K562 (cell line): Measurements from ENCODE around the gene RBM17. TPM values are rescaled to one million over a fixed set of nuclear protein-coding genes. Genes with fewer than 3 reads are reported as not detected.

Experiments
- ATAC-seq: fragments of 200-7000 bp; cut with Tn5 transposase; 3 replicates; pipeline ENCODE4 v1.9.1; 2020; ENCODE audit warnings: moderate library complexity
- BruUV-seq: library from RNA; stranded (reverse); fragments of 400-500 nt; replicated peaks from 2 replicates; lab custom pipeline; 2021; lab: Mats Ljungman, UMichigan
- CTCF ChIA-PET: fragments of 300-600 bp; formaldehyde crosslinking; extraction: SDS; loops from one replicate; lab custom pipeline; 2021; ENCODE audit warnings: low intra/inter-chr PET ratio; lab: Yijun Ruan, JAX
- POLR2A ChIA-PET: fragments of 300-600, 350-650 bp; sonication (Branson Sonifier 250); formaldehyde crosslinking; extraction: SDS; loops from one replicate; lab custom pipeline; 2021; ENCODE audit warnings: antibody characterized with exemption, inconsistent platforms; lab: Yijun Ruan, JAX
- DNase-seq, 4 experiments: peaks; one replicate each; pipeline versions ENCODE4 v3.0.0 to v3.0.0-alpha.2; 2011 to 2018; ENCODE audit warnings: low spot score in 3 of 4, mixed read lengths in 3 of 4; ENCODE audit errors: extremely low read depth in 1 of 4
- FAIRE-seq: peaks from 2 replicates; lab custom pipeline; 2011; peaks lifted over from hg19 to GRCh38; lab: Jason Lieb, UNC
- H2AFZ ChIP-seq: 2 replicates; pipeline ENCODE4 v1.6.0; 2011; ENCODE audit warnings: low read depth, low read length, control low read depth, inconsistent platforms
- H3K27ac ChIP-seq: fragments of 200-600 bp; 3 replicates; pipeline ENCODE4 v1.8.0; 2011; ENCODE audit warnings: low read depth, mild to moderate bottlenecking, control low read depth, inconsistent platforms, low read length, moderate library complexity, mixed read lengths; ENCODE audit errors: extremely low read depth
- H3K27me3 ChIP-seq, 2 experiments: fragments of 300-600 bp in 1 of 2; 2 replicates in 1 of 2; 3 replicates in 1 of 2; pipeline versions ENCODE4 v1.6.0 to v1.8.0; 2011; ENCODE audit warnings: inconsistent platforms in 2 of 2, low read length in 2 of 2, mild to moderate bottlenecking in 1 of 2, mixed read lengths in 1 of 2, moderate library complexity in 1 of 2; ENCODE audit not compliant: control insufficient read depth in 2 of 2, insufficient read depth in 2 of 2
- H3K36me3 ChIP-seq: fragments of 300-600 bp; 3 replicates; pipeline ENCODE4 v1.8.0; 2011; ENCODE audit warnings: mild to moderate bottlenecking, low read length, inconsistent platforms; ENCODE audit not compliant: control insufficient read depth, insufficient read depth
- H3K4me1 ChIP-seq, 2 experiments: fragments of 200-600 bp in 1 of 2; replicated peaks in 1 of 2; 2 replicates in 1 of 2; 3 replicates in 1 of 2; pipeline versions ENCODE4 v1.5.1 to v1.8.0; 2011; ENCODE audit warnings: inconsistent platforms in 2 of 2, low read length in 2 of 2, mild to moderate bottlenecking in 1 of 2, mixed read lengths in 1 of 2, moderate library complexity in 1 of 2; ENCODE audit not compliant: control insufficient read depth in 2 of 2, insufficient read depth in 2 of 2
- H3K4me2 ChIP-seq: 2 replicates; pipeline ENCODE4 v1.6.1; 2011; ENCODE audit warnings: low read length, control low read depth, inconsistent platforms, mixed read lengths; ENCODE audit not compliant: insufficient read depth
- H3K4me3 ChIP-seq: fragments of 200-600 bp; sonication (generic), shearing (Covaris generic); 2 replicates; pipeline ENCODE4 v1.5.1; 2016; ENCODE audit warnings: control low read depth, inconsistent platforms
- H3K79me2 ChIP-seq: fragments of 200-600 bp; 3 replicates; pipeline ENCODE4 v1.8.0; 2011; ENCODE audit warnings: low read length, inconsistent platforms; ENCODE audit not compliant: control insufficient read depth, insufficient read depth
- H3K9ac ChIP-seq, 2 experiments: 2 replicates each; pipeline versions ENCODE4 v1.6.0 to v1.6.1; 2011; ENCODE audit warnings: low read depth in 2 of 2, low read length in 2 of 2, control low read depth in 1 of 2, inconsistent platforms in 1 of 2, mild to moderate bottlenecking in 1 of 2, mixed read lengths in 1 of 2; ENCODE audit not compliant: insufficient read depth in 1 of 2
- H3K9me1 ChIP-seq: one replicate; pipeline ENCODE4 v1.6.0; 2011; ENCODE audit warnings: inconsistent platforms, mild to moderate bottlenecking, low read length, moderate library complexity; ENCODE audit not compliant: control insufficient read depth, insufficient read depth
- H3K9me3 ChIP-seq: replicated peaks from 2 replicates; pipeline ENCODE4 v1.5.1; 2011; ENCODE audit warnings: low read depth, low read length, inconsistent platforms; ENCODE audit not compliant: control insufficient read depth, insufficient read depth
- H4K20me1 ChIP-seq: replicated peaks from 2 replicates; pipeline ENCODE4 v1.6.1; 2011; ENCODE audit warnings: low read length, inconsistent platforms, mixed read lengths; ENCODE audit not compliant: control insufficient read depth, insufficient read depth
- ARID2 ChIP-seq: fragments of 450-650 bp; IDR thresholded peaks from 2 replicates; pipeline ENCODE4 v1.6.1; 2017; ENCODE audit warnings: antibody characterized with exemption, mild to moderate bottlenecking
- CTBP1 ChIP-seq: fragments of 450-650 bp; IDR thresholded peaks from 2 replicates; pipeline ENCODE4 v1.6.1; 2016; ENCODE audit warnings: borderline replicate concordance
- MAZ ChIP-seq, 2 experiments: fragments of 450-650 bp in 1 of 2; sonication (generic) in 1 of 2; formaldehyde crosslinking; IDR thresholded peaks in 1 of 2; conservative IDR thresholded peaks in 1 of 2; 2 replicates each; pipeline versions ENCODE4 v1.4.0 to v1.5.0; 2020; ENCODE audit warnings: mild to moderate bottlenecking in 1 of 2, missing genetic modification reagents in 1 of 2
- NFYB ChIP-seq: IDR thresholded peaks from 2 replicates; pipeline ENCODE4 v1.6.1; 2011; ENCODE audit warnings: mild to moderate bottlenecking, moderate library complexity; ENCODE audit not compliant: insufficient read length; ENCODE audit errors: extremely low read depth
- NR2C2 ChIP-seq, 2 experiments: fragments of 200-800 bp in 1 of 2; sonication (Bioruptor generic) in 1 of 2; sonication (generic) in 1 of 2; formaldehyde crosslinking in 1 of 2; IDR thresholded peaks; 2 replicates each; pipeline versions ENCODE4 v1.6.1 to v1.8.0; 2016 to 2022; ENCODE audit warnings: mild to moderate bottlenecking in 1 of 2, missing compliant biosample characterization in 1 of 2, missing genetic modification characterization in 1 of 2, missing genetic modification reagents in 1 of 2
- SMC3 ChIP-seq: conservative IDR thresholded peaks from 2 replicates; pipeline ENCODE4 v1.6.1; 2011; ENCODE audit warnings: low read depth, low read length, improper control_type of control experiment; ENCODE audit not compliant: insufficient read depth
- ZNF253 ChIP-seq: fragments of 250-450 bp; sonication (Bioruptor Pico); conservative IDR thresholded peaks from 2 replicates; pipeline ENCODE4 v1.6.1; 2021; ENCODE audit warnings: mild to moderate bottlenecking
- WGBS: fragments of 100-300 bp; shearing (Covaris generic); methylation state at CpG from one replicate; pipeline ENCODE4 v1.1.6; 2016; ENCODE audit warnings: low coverage, mixed read lengths; ENCODE audit not compliant: insufficient coverage; ENCODE audit errors: missing lambda C conversion rate; 5-methylcytosine and 5-hydroxymethylcytosine counted together
- in situ Hi-C: fragments of 300-500 bp; cut with MboI; formaldehyde crosslinking; loops from 4 replicates; pipeline ENCODE4 v1.15.0; 2018; ENCODE audit warnings: inconsistent platforms, mixed read lengths
- intact Hi-C: fragments of 100-400 bp; cut with micrococcal nuclease; formaldehyde crosslinking; loops from 2 replicates; pipeline ENCODE4 v1.14.2; 2022
- polyA plus RNA-seq, 8 experiments: library from polyadenylated mRNA; depleted of rRNA in 4 of 8; stranded (reverse) in 5 of 8; unstranded in 3 of 8; fragments of >200 nt; fragmentation: Nextera tagmentation in 2 of 8; fragmentation: Illumina TruSeq in 1 of 8; extraction: Ambion mirVana in 2 of 8; extraction: Trizol in 1 of 8; gene quantifications; 2 replicates each; pipeline versions ENCODE4 v1.2.1 to v1.2.3, GENCODE V29; 2011 to 2014; ENCODE audit warnings: inconsistent platforms in 1 of 8, missing spikeins in 1 of 8
- total RNA-seq, 7 experiments: library from RNA; depleted of rRNA in 6 of 7; stranded (reverse); fragments of >200 nt in 6 of 7; fragmentation: Illumina TruSeq in 2 of 7; extraction: Trizol in 2 of 7; gene quantifications; 2 replicates each; pipeline versions ENCODE4 v1.2.1 to v1.2.3, GENCODE V29; 2011 to 2021; ENCODE audit warnings: low replicate concordance in 1 of 7
- TF ChIP-seq, protein P1 (sequence below), 3 experiments: IDR thresholded peaks in 2 of 3; conservative IDR thresholded peaks in 1 of 3; 2 replicates each; pipeline ENCODE4 v1.5.1; 2011 to 2012; ENCODE audit warnings: low read length in 3 of 3, mild to moderate bottlenecking in 3 of 3, control low read depth in 2 of 3, improper control_type of control experiment in 1 of 3, inconsistent platforms in 1 of 3, low read depth in 1 of 3, mixed read lengths in 1 of 3, moderate library complexity in 1 of 3; ENCODE audit not compliant: insufficient read depth in 2 of 3
- TF ChIP-seq, protein P2 (sequence below): sonication (generic); formaldehyde crosslinking; IDR thresholded peaks from 2 replicates; pipeline ENCODE4 v1.8.0; 2023; ENCODE audit warnings: mild to moderate bottlenecking, missing genetic modification reagents
- TF ChIP-seq, protein P3 (sequence below): fragments of 450-650 bp; formaldehyde crosslinking; IDR thresholded peaks from 2 replicates; pipeline ENCODE4 v1.4.0; 2020; ENCODE audit warnings: mild to moderate bottlenecking, moderate library complexity
- TF ChIP-seq, protein P4 (sequence below): fragments of 250-450 bp; sonication (Bioruptor Pico); IDR thresholded peaks from 2 replicates; pipeline ENCODE4 v1.9.0; 2021; ENCODE audit warnings: mild to moderate bottlenecking

Gene RBM17
- total and polyA plus RNA-seq, 9 of the 15 experiments (the other 6 are each of a cell fraction or from before 2014, with no cell fraction given) = 23.6 to 217 (median 124) TPM

DNA sequence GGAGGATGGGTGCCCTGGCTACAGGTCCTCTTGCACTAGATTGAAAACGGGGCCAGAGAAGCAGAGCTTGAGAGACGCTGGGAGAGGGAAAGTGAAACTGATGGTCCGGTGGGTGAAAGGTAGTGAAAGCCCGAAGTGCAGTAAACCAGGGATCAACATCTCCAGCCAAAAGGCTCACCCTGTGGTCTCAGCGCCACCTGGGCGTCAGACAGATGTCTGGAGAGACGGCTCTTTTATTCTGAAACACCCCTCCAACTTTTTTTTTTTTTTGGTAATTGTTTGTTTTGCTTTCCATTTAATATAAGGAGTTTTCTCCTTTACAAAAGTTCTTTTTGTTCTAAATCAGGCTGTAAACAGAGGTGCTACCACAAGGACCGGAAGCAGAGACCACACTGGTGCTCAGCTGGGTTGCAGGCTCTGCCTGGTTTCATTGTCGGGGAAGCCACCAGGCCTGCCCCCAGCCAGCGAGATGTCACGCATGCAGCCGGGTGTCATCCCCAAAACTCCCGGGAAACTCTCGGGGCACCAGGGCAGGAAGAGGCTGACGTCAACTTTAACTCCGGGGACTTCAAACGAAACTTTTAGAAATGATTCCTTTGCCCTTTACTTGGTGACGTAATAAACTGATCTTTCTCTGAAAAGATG, 37.9 kb upstream of the RBM17 start:
- Histone ChIP-seq H3K9me1 (no peaks in the 10 kb centered on the region), H3K79me2 (no peaks in the 10 kb centered on the region), H3K27me3 (peaks cover 7 to 22% of the 10 kb centered on the region in 2 experiments; a peak in 4 of 5 replicates), H4K20me1 (peaks cover 5% of the 10 kb centered on the region; the same call in 1 of the 2 replicates), H3K4me1 (peaks cover 10 to 14% of the 10 kb centered on the region in 2 experiments), H3K27ac (no peak overlapping the region), H2AFZ (peak overlapping the region; percentile 72), H3K4me2 (peak overlapping the region; percentile 65), H3K9me3 (no peaks in the 10 kb centered on the region), H3K36me3 (no peaks in the 10 kb centered on the region), H3K9ac (peak overlapping the region in 1 of 2 experiments; percentile 28; a peak in 1 of 4 replicates), H3K4me3 (no peak overlapping the region)
- no TSS peak for BruUV-seq
- DNase-seq (peak; percentile 23 to 61 (median 50)), ATAC-seq (peak; percentile 85), FAIRE-seq (peak; percentile 76)
- in situ Hi-C loops = no loop called here
- WGBS = 11% methylated on average over 18 of the region's 18 CpGs
- intact Hi-C loops = loop anchor here (1.0 kb wide), 2 partner anchors 37 to 102 kb away; no protein-coding TSS in a partner anchor
- POLR2A ChIA-PET = interaction anchor here (0.6 to 3.3 kb wide), 4 partner anchors 13 to 1326 kb away, joined by 3 to 7 read pairs (median 4); no protein-coding TSS in a partner anchor
- CTCF ChIA-PET = interaction anchor here (0.6 to 2.1 kb wide), 4 partner anchors 38 to 1202 kb away, joined by 3 to 13 read pairs (median 7); no protein-coding TSS in a partner anchor
- TF ChIP-seq ZNF253 (CRISPR knock-in tag) (no peak), ARID2 (peak; percentile 70), SMC3 (peak; percentile 61), NFYB (no peak), NR2C2 (CRISPR knock-in tag; IDR thresholded peaks at IDR 0.05) (no peak), NR2C2 (tag; IDR thresholded peaks at IDR 0.05) (peak; percentile 55), CTBP1 (peak; percentile 34; the same call in 1 of the 2 replicates), MAZ (CRISPR knock-in tag; conservative IDR thresholded peaks at IDR 0.05 in 1 of 2, IDR thresholded peaks at IDR 0.05 in 1 of 2) (0 out of 4 replicates have a peak, but pooled peaks of 1 of the 2 experiments have one; percentile 12)
- TF ChIP-seq, protein P1, sequence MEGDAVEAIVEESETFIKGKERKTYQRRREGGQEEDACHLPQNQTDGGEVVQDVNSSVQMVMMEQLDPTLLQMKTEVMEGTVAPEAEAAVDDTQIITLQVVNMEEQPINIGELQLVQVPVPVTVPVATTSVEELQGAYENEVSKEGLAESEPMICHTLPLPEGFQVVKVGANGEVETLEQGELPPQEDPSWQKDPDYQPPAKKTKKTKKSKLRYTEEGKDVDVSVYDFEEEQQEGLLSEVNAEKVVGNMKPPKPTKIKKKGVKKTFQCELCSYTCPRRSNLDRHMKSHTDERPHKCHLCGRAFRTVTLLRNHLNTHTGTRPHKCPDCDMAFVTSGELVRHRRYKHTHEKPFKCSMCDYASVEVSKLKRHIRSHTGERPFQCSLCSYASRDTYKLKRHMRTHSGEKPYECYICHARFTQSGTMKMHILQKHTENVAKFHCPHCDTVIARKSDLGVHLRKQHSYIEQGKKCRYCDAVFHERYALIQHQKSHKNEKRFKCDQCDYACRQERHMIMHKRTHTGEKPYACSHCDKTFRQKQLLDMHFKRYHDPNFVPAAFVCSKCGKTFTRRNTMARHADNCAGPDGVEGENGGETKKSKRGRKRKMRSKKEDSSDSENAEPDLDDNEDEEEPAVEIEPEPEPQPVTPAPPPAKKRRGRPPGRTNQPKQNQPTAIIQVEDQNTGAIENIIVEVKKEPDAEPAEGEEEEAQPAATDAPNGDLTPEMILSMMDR (IDR thresholded peaks at IDR 0.05 in 2 of 3, conservative IDR thresholded peaks at IDR 0.05 in 1 of 3; ENCODE audit: insufficient read depth in 2 of 3, low read depth in 1 of 3, low read length in 3 of 3) = peak; percentile 59 to 82 (median 65); a peak in 5 of 6 replicates
- TF ChIP-seq, protein P2, sequence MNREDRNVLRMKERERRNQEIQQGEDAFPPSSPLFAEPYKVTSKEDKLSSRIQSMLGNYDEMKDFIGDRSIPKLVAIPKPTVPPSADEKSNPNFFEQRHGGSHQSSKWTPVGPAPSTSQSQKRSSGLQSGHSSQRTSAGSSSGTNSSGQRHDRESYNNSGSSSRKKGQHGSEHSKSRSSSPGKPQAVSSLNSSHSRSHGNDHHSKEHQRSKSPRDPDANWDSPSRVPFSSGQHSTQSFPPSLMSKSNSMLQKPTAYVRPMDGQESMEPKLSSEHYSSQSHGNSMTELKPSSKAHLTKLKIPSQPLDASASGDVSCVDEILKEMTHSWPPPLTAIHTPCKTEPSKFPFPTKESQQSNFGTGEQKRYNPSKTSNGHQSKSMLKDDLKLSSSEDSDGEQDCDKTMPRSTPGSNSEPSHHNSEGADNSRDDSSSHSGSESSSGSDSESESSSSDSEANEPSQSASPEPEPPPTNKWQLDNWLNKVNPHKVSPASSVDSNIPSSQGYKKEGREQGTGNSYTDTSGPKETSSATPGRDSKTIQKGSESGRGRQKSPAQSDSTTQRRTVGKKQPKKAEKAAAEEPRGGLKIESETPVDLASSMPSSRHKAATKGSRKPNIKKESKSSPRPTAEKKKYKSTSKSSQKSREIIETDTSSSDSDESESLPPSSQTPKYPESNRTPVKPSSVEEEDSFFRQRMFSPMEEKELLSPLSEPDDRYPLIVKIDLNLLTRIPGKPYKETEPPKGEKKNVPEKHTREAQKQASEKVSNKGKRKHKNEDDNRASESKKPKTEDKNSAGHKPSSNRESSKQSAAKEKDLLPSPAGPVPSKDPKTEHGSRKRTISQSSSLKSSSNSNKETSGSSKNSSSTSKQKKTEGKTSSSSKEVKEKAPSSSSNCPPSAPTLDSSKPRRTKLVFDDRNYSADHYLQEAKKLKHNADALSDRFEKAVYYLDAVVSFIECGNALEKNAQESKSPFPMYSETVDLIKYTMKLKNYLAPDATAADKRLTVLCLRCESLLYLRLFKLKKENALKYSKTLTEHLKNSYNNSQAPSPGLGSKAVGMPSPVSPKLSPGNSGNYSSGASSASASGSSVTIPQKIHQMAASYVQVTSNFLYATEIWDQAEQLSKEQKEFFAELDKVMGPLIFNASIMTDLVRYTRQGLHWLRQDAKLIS (CRISPR knock-in tag) = no peak
- TF ChIP-seq, protein P3, sequence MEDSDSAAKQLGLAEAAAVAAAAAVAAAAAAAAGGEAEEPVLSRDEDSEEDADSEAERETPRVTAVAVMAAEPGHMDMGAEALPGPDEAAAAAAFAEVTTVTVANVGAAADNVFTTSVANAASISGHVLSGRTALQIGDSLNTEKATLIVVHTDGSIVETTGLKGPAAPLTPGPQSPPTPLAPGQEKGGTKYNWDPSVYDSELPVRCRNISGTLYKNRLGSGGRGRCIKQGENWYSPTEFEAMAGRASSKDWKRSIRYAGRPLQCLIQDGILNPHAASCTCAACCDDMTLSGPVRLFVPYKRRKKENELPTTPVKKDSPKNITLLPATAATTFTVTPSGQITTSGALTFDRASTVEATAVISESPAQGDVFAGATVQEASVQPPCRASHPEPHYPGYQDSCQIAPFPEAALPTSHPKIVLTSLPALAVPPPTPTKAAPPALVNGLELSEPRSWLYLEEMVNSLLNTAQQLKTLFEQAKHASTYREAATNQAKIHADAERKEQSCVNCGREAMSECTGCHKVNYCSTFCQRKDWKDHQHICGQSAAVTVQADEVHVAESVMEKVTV = 0 out of 2 replicates have a peak, but pooled peaks have one; percentile 22
- TF ChIP-seq, protein P4, sequence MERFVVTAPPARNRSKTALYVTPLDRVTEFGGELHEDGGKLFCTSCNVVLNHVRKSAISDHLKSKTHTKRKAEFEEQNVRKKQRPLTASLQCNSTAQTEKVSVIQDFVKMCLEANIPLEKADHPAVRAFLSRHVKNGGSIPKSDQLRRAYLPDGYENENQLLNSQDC (CRISPR knock-in tag) = no peak
